WTC11 (cell line): ENCODE data around the gene ANO4.

Source experiments
- CTCF ChIP-seq: fragments of 200-600 bp; IDR thresholded peaks from 2 replicates; pipeline ENCODE4 v1.8.0; 2022; ENCODE audit warnings: antibody characterized with exemption
- FOXP1 ChIP-seq: sonication (generic); formaldehyde crosslinking; IDR thresholded peaks from 2 replicates; pipeline ENCODE4 v1.8.0; 2022; ENCODE audit warnings: missing genetic modification reagents, mild to moderate bottlenecking, moderate library complexity, borderline replicate concordance
- KAT7 ChIP-seq: sonication (generic); formaldehyde crosslinking; IDR thresholded peaks from 2 replicates; pipeline ENCODE4 v1.8.1; 2023; ENCODE audit warnings: missing genetic modification reagents, mild to moderate bottlenecking, borderline replicate concordance
- MAX ChIP-seq: sonication (generic); formaldehyde crosslinking; IDR thresholded peaks from 2 replicates; pipeline ENCODE4 v1.8.0; 2022; ENCODE audit warnings: mild to moderate bottlenecking, missing genetic modification reagents
- NR1H2 ChIP-seq: sonication (generic); formaldehyde crosslinking; IDR thresholded peaks from 2 replicates; pipeline ENCODE4 v1.9.0; 2021; ENCODE audit warnings: mild to moderate bottlenecking, moderate library complexity, missing genetic modification reagents
- ZNF281 ChIP-seq: sonication (generic); formaldehyde crosslinking; IDR thresholded peaks from 2 replicates; pipeline ENCODE4 v1.8.0; 2023; ENCODE audit warnings: mild to moderate bottlenecking, missing genetic modification reagents

GRCh38 chr12:100984796-100985195, 190.2 kb downstream of the ANO4 start:
- TF ChIP-seq MAX (CRISPR knock-in tag), result no peak
- TF ChIP-seq NR1H2, result no peak
- TF ChIP-seq ZNF281 (CRISPR knock-in tag), result no peak
- no peak for TF ChIP-seq KAT7 (CRISPR knock-in tag)
- TF ChIP-seq CTCF, result no peak
- no peak for TF ChIP-seq FOXP1 (CRISPR knock-in tag)
